GM13976 (cell line): ENCODE data around the gene PAGR1.
"Not testable (repeated sequence)": the region's sequence is repeated elsewhere in the genome, so short reads cannot be mapped to it uniquely, and the experiment has no call there.

ENCODE experiments used
- DNase-seq: peaks from one replicate; pipeline ENCODE4 v3.0.0; 2012; ENCODE audit warnings: low spot score
- CTCF ChIP-seq: IDR thresholded peaks from 2 replicates; pipeline ENCODE4 v1.5.1; 2012; ENCODE audit warnings: borderline replicate concordance, mild to moderate bottlenecking; ENCODE audit not compliant: insufficient read depth; ENCODE audit errors: extremely low read depth, missing control alignments, control extremely low read depth
- in situ Hi-C: fragments of 300-500 bp; cut with MboI; formaldehyde crosslinking; loops from one replicate; pipeline ENCODE4 v1.12.0; 2022; ENCODE audit warnings: low sequenced_read_pairs, mixed read lengths, inconsistent platforms; ENCODE audit not compliant: unreplicated experiment

The PAGR1 gene

GRCh38 chr16:29789775-29790182 is 26.2 kb upstream of the PAGR1 start:
- in situ Hi-C loops: no loop called here
- DNase-seq: peak; percentile 54
- no peak for TF ChIP-seq CTCF

GRCh38 chr16:29790183-29790948 is 25.6 kb upstream of the PAGR1 start, which contains the start of gene KIF22:
TSS of gene KIF22 (plus strand) at chr16:29790751. CDS start at chr16:29790760, 9 bp downstream.
- DNase-seq: peak; percentile 100
- TF ChIP-seq CTCF: peak; percentile 85
- in situ Hi-C loops: no loop called here

DNA sequence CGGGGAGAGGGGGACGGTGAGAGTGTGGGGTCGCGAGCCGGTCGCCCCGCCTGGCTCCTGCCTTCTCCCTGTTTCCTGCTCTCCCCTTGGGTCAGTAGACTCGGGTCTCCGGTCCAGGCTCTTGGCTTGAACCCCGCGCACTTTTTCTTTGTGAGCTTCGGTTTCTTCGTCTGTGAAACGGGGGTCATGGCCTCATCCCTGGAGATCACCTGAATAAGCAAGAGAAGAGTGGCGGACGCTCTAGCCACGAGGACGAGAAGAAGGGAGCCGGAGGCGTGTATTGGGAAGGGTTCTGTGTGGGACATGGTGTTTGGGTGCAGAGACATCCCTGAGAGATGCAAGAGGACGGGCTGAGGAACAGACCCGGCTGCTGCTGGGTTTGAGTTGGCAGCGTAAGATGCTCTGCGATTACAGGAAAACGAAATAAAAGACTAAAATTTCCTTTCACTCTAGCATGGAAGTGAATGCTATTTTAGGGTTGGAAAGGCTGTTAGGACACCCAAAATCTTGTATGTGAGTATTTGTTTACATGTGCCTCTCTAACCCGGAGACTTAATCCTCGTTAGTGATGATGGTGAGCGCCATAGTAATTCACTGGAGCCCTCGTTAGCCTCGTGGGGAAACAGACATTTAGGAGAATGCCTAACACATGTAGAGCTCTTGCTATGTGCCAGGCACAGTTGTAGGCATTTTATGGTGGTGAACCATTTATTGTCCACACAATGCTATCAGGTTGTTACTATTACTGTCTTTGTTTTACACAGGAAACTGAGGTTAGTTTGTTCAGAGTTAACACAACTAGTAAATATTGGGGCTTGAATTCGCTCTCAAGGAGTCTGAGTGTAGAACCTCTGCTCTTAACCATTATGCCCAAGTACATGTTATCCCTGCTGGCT is 24.8 kb upstream of the PAGR1 start:
- TF ChIP-seq CTCF: no peak
- in situ Hi-C loops: no loop called here
- no peak for DNase-seq

DNA sequence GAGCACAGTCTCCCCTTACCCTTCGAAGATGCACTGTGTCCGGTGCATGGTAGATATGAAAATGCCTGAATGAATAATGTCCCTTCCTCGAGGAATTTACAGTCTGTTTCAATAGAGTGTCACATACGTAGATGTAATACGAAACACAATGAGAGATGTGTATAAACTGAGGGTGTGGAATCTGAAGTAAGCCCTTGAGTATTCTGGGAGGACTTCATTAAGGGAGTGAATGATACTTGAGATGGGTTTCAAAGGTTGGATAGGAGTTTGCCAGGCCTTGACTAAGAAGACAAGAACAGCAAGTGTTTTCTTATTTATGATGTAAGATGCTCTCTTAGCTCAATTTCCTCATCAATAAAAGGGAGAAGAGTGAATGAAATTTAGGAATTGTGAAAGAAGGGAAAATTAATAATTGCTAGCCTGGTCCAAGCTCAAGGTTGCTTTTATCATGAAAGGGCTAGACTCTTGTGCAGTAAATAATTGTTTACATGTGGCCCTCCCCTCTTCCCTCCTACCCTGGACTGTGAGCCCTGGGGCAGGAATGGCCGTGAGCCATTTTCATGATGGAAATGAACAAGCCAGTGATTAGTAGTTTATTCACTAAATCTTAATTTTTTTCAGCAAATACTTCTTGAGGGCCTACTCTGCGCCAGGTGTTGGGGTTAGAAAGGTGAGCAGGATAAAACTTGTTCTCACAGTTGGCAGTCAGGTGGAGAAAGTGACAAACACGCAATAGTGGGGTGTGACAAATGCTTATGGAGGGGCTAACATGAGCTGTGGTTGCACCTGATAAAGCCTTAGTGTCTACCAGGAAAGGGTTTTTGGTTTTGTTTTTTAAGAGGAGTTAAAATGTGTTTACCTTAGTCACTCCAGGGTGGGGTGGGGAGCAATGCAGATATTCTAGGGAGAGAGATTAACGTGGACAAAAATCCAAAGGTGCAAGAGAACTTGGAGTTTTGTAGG is 23.8 kb upstream of the PAGR1 start:
- DNase-seq: no peak
- in situ Hi-C loops: no loop called here
- no peak for TF ChIP-seq CTCF

DNA sequence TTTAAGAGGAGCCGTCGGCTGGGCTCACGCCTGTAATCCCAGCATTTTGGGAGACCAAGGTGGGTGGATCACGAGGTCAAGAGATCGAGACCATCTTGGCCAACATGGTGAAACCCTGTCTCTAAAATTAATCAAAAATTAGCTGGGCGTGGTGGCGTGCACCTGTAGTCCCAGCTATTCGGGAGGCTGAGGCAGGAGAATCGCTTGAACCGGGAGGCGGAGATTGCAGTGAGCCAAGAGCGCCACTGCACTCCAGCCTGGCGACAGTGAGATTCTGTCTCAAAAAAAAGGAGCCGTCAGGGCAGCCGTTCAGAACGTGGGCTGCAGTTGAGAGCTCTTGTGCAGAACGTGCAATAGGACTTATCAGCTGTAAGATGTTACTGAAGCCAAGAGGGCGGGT is 22.8 kb upstream of the PAGR1 start:
- in situ Hi-C loops, DNase-seq: not testable (repeated sequence)

GRCh38 chr16:29794231-29794710 is 21.7 kb upstream of the PAGR1 start:
- in situ Hi-C loops: no loop called here
- no peak for TF ChIP-seq CTCF

More at GRCh38 chr16:29794231-29794710, 21.7 kb upstream of the PAGR1 start:
- DNase-seq: no peak
